Subcutaneous abdominal adipose tissue (tissue), 5 donors: ENCODE data around the gene DUSP10.

Experiments used
- H3K27ac ChIP-seq: one replicate; pipeline ENCODE4 v1.7.0; 2013; ENCODE audit warnings: low read depth, mild to moderate bottlenecking, inconsistent platforms, low read length, moderate library complexity
- H3K27me3 ChIP-seq, 5 donors: one replicate each; pipeline ENCODE4 v1.7.0; 2013; ENCODE audit warnings: low read length in 5 of 5, inconsistent platforms in 1 of 5; ENCODE audit not compliant: control insufficient read depth in 5 of 5, insufficient read depth in 4 of 5
- H3K36me3 ChIP-seq, 5 donors: one replicate each; pipeline ENCODE4 v1.7.0; 2013; ENCODE audit warnings: low read length in 5 of 5; ENCODE audit not compliant: control insufficient read depth in 5 of 5, insufficient read depth in 5 of 5
- H3K4me1 ChIP-seq, 5 donors: one replicate each; pipeline ENCODE4 v1.7.0; 2013; ENCODE audit warnings: low read length in 5 of 5, mild to moderate bottlenecking in 3 of 5, moderate library complexity in 1 of 5; ENCODE audit not compliant: control insufficient read depth in 5 of 5, insufficient read depth in 5 of 5
- H3K4me3 ChIP-seq, 5 donors: one replicate each; pipeline ENCODE4 v1.7.0; 2013; ENCODE audit warnings: low read length in 5 of 5, low read depth in 1 of 5
- H3K9ac ChIP-seq, 5 donors: one replicate each; pipeline ENCODE4 v1.7.0; 2013; ENCODE audit warnings: low read length in 5 of 5, mild to moderate bottlenecking in 4 of 5, moderate library complexity in 3 of 5
- H3K9me3 ChIP-seq, 5 donors: one replicate each; pipeline ENCODE4 v1.7.0; 2013; ENCODE audit warnings: low read length in 5 of 5; ENCODE audit not compliant: control insufficient read depth in 5 of 5
- donor health status: healthy.
- donor health status: healthy.
- donor health status: healthy.
- donor health status: healthy.
- donor health status: healthy.

DUSP10 gene

DNA sequence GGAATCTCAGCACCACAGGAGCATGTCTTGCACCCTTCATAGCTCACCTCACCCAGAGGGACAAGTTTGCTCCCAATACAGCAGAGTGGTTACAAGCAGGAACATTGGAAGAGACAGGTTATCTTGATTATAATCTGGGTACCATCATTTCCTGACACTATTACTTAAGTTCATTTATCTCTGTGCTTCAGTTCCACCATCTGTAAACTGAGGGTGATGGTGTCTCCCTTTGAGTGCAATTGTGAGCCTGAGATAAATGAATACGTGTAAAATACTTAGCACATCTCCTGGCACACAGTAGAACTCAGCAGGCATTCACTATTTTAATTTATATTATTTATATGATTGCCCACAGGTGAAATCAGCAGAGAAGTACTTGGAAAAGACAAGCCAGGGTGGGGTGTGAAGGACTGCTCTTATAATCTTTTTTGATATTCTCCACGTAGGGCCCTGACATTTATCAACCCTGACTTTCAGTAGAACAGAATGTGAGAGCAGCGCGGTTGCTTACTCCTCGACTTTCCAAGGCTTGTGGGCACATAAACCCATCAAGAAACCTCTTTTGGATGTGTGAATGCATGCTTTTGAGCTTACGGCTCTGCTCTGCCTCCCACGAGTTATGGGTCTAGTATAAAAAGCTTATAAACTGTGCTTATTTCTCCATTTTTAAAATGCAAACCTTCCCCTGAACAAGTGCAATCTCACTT is 34.9 kb downstream of the DUSP10 start:
- Histone ChIP-seq H3K27me3 (no peaks in the 10 kb centered on the region), H3K36me3 (peaks cover 15 to 32% (median 27%) of the 10 kb centered on the region in 5 donors), H3K4me3 (no peak overlapping the region), H3K27ac (no peak overlapping the region), H3K4me1 (peaks cover 0 to 37% (median 8%) of the 10 kb centered on the region in 5 donors), H3K9ac (no peak overlapping the region), H3K9me3 (no peaks in the 10 kb centered on the region)

DNA sequence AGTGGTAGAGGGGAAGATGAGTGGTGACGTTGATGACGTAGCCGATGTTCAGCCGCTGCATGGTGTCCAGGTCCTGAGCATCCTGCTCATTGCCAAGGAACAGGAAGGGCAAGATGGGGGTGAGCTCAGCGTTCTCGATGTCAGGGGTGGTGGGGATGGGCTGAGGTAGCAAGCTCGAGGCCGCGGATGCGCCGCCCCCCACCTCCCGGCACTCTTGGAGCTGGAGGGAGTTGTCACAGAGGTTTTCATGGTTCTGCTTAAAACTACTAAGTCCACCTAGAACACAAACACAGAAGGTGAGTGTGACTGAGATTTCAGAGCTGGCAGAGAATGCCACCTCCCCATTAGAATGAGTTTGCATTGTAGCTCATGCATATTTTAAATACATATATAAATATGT is 35.7 kb downstream of the DUSP10 start:
- no peak overlapping the region for H3K27ac ChIP-seq
- H3K9ac ChIP-seq: no peak overlapping the region
- peaks cover 15 to 36% (median 27%) of the 10 kb centered on the region in 5 donors for H3K36me3 ChIP-seq
- H3K27me3 ChIP-seq: no peaks in the 10 kb centered on the region
- no peak overlapping the region for H3K4me3 ChIP-seq
- H3K9me3 ChIP-seq: no peaks in the 10 kb centered on the region
- peaks cover 0 to 32% (median 5%) of the 10 kb centered on the region in 5 donors for H3K4me1 ChIP-seq

GRCh38 chr1:221704306-221704705 is 37.6 kb downstream of the DUSP10 start:
- Histone ChIP-seq H3K27me3 (no peaks in the 10 kb centered on the region), H3K4me1 (peaks cover 0 to 21% (median 3%) of the 10 kb centered on the region in 5 donors), H3K9ac (no peak overlapping the region), H3K36me3 (peaks cover 15 to 36% (median 27%) of the 10 kb centered on the region in 5 donors), H3K9me3 (no peaks in the 10 kb centered on the region), H3K4me3 (no peak overlapping the region), H3K27ac (no peak overlapping the region)

- H3K4me3 ChIP-seq: no peak overlapping the region
- H3K36me3 ChIP-seq: peaks cover 15 to 36% (median 27%) of the 10 kb centered on the region in 5 donors
- H3K4me1 ChIP-seq: peaks cover 0 to 10% (median 0%) of the 10 kb centered on the region in 5 donors
- H3K27ac ChIP-seq: no peak overlapping the region
- H3K9me3 ChIP-seq: no peaks in the 10 kb centered on the region
- H3K27me3 ChIP-seq: no peaks in the 10 kb centered on the region
- no peak overlapping the region for H3K9ac ChIP-seq
These were observed 40.2 kb downstream of the DUSP10 start for GRCh38 chr1:221701570-221702186.

DNA sequence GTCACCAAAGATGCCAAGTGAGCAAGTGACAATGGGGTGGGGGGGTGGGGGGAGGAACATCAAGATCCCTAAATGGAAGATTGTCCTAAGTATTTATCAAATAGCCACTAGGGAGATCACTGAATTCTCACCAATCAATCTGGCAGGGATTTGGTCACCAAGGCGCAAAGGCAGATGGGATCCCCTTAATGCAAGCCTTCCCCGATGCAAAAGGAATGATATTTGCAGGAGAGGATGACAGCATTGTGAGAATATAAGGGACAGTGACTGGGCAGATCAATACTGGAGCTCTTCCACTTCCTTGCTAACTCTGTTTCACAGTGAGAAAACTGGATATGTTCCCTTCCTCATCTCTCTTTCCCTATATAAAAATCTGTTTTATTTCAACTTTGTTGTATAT is 40.9 kb downstream of the DUSP10 start:
- peaks cover 0 to 9% (median 0%) of the 10 kb centered on the region in 5 donors for H3K4me1 ChIP-seq
- H3K27ac ChIP-seq: no peak overlapping the region
- no peaks in the 10 kb centered on the region for H3K27me3 ChIP-seq
- no peaks in the 10 kb centered on the region for H3K9me3 ChIP-seq
- H3K9ac ChIP-seq: no peak overlapping the region
- H3K4me3 ChIP-seq: no peak overlapping the region
- peaks cover 13 to 34% (median 25%) of the 10 kb centered on the region in 5 donors for H3K36me3 ChIP-seq

- no peaks in the 10 kb centered on the region for H3K9me3 ChIP-seq
- peaks cover 0 to 9% (median 0%) of the 10 kb centered on the region in 5 donors for H3K4me1 ChIP-seq
- H3K27ac ChIP-seq: no peak overlapping the region
- no peak overlapping the region for H3K4me3 ChIP-seq
- no peak overlapping the region for H3K9ac ChIP-seq
- no peaks in the 10 kb centered on the region for H3K27me3 ChIP-seq
- peaks cover 9 to 29% (median 20%) of the 10 kb centered on the region in 5 donors for H3K36me3 ChIP-seq
These were observed 41.4 kb downstream of the DUSP10 start for GRCh38 chr1:221700536-221700935.

- H3K4me3 ChIP-seq: no peak overlapping the region
These were observed 41.8 kb downstream of the DUSP10 start for GRCh38 chr1:221699978-221700519.

GRCh38 chr1:221699577-221699976 is 42.3 kb downstream of the DUSP10 start:
- H3K4me3 ChIP-seq: no peak overlapping the region
- no peaks in the 10 kb centered on the region for H3K9me3 ChIP-seq
- no peaks in the 10 kb centered on the region for H3K27me3 ChIP-seq
- H3K36me3 ChIP-seq: peaks cover 6 to 23% (median 17%) of the 10 kb centered on the region in 5 donors
- peaks cover 0 to 7% (median 0%) of the 10 kb centered on the region in 5 donors for H3K4me1 ChIP-seq
- no peak overlapping the region for H3K9ac ChIP-seq
- H3K27ac ChIP-seq: no peak overlapping the region

More at GRCh38 chr1:221699978-221700519, 41.8 kb downstream of the DUSP10 start:
- H3K4me1 ChIP-seq: peaks cover 0 to 9% (median 0%) of the 10 kb centered on the region in 5 donors
- peaks cover 6 to 26% (median 17%) of the 10 kb centered on the region in 5 donors for H3K36me3 ChIP-seq
- no peak overlapping the region for H3K27ac ChIP-seq
- no peak overlapping the region for H3K9ac ChIP-seq
- no peaks in the 10 kb centered on the region for H3K27me3 ChIP-seq
- H3K9me3 ChIP-seq: no peaks in the 10 kb centered on the region

DNA sequence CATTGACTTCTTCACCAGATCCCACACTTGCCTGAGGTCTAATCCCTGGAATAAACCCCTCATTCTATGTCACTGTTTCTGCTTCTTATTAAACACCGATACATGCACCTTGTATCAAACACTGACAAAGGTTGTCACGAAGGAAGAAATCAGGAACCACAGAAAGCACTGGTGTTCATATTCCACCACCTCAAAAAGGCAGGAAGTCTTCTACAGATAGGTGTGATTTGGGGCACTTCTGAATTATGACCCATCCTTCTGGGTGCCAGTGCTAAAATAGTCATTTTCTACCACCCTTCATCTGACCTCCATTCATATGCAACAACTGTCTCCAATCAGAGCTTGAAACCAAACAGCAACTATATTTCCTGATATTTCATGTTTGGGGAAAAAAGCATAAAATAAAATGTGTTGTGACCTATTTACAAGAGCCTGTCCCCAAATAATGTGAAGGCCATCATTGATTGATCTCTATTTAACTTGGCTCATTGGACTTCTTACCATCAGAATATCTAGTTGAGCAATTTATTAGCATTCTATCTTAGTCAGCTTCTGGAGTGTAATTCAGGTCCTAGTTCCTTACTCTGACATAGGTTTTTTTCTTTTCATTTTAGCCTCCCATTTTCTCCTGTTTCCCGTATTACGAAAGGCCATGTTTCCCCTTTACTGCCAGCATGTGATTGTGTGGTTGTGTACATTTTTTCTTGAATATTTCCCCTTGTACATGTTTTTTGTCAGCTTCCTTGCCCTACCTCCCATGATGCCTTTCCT is 43.1 kb downstream of the DUSP10 start:
- H3K27me3 ChIP-seq: no peaks in the 10 kb centered on the region
- no peak overlapping the region for H3K4me3 ChIP-seq
- peaks cover 6 to 20% (median 14%) of the 10 kb centered on the region in 5 donors for H3K36me3 ChIP-seq
- peaks cover 0 to 2% (median 0%) of the 10 kb centered on the region in 5 donors for H3K9me3 ChIP-seq
- no peak overlapping the region for H3K9ac ChIP-seq
- H3K27ac ChIP-seq: no peak overlapping the region
- peaks cover 0 to 4% (median 0%) of the 10 kb centered on the region in 5 donors for H3K4me1 ChIP-seq
